Cardiac septum (tissue), 1 donor: Measurements from ENCODE around the gene NFIC. TPM values are rescaled to one million over a fixed set of nuclear protein-coding genes. Genes with fewer than 3 reads are reported as not detected.
"Not testable (repeated sequence)": the region's sequence is repeated elsewhere in the genome, so short reads cannot be mapped to it uniquely, and the experiment has no call there.

Experiments used
- DNase-seq: peaks from one replicate; pipeline ENCODE4 v3.0.0-alpha.2; 2020; ENCODE audit warnings: low spot score
- intact Hi-C: fragments of 100-400 bp; cut with DNase I; formaldehyde crosslinking; loops from one replicate; pipeline ENCODE4 v1.14.0; 2022
- total RNA-seq: library from RNA; stranded (reverse); fragmentation: NEBNext Ultra II Directional; extraction: Animal tissue kit (Norgen Biotek cat#: 25700); gene quantifications from one replicate; pipeline ENCODE4 v1.2.1, GENCODE V29; 2021
- donor health status: DM: no; HTN: no; CAD: no.

The NFIC gene
- total RNA-seq, 1 donor from 2014 or later = 178 TPM

DNA sequence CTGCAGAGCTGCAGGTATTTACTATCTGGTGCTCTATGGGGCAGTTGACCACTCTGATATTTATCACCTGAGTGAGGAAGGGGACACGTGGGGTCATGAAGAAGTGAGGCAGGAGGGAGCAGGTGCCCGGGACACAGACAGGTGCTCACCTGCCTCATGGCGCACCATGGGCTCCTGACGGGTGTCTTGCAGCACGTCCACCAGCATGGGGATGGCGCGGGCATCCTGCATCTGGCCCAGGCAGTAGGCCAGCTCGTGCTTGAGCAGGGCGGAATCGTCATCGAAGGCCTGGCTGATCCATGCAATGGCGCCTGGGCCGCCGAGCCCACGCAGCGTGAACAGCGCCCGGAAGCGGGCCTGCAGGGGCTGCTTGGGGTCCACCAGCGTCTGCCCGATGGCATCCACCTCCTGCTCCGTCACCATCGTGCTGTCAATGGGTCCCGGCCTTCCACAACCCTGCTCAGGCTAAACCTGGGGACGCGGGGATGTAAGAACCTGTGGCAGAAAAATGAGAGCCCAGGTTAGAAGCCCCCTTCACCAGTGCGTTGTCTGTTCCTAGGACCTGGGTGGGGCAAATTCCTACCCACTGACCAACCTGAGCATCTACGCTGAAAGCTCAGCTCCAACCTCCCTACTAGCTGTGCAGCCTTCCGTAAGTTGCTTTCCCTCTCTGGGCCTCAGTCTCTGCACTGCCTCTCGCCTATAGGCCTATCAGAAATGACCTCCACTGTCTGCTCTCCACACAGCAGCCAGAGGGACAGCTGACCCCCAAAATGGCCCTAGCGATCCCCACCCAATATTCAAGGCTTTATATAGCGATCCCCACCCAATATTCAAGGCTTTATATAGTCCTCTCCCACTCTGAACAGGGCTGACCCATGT, 130.2 kb downstream of the NFIC start:
- intact Hi-C loops = no loop called here
- DNase-seq = no peak

DNA sequence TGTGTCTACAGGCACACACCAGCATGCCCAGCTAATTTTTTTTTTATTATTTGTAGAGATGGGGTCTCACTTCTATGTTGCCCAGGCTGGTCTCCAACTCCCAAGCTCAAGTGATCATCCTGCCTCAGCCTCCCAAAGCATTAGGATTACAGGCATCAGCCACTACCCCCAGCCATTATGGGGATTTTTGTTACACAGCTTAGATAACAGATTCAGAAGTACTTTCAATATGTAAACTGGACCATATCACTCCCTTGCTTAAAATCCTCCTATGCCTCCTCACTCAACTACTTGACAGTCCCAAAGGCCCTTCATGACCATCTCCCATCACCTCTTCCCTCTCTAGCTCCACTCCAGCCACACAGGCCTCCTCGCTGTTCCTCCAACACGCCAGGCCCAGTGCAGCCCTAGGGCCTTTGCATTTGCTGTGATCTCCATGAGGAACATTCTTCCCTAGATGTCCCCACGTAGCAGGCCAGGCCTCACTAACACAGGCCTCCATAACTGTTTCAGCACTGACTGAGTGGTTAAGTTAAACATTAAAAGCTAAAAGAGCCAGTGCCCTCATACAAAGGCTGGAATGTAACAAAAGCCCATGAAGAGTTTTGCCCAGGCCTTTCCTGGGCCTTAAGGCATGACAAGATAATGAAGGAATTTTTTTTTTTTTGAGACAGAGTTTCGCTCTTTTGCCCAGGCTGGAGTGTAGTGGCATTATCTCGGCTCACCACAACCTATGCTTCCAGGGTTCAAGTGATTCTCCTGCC, 131.6 kb downstream of the NFIC start:
- no peak for DNase-seq
- intact Hi-C loops = no loop called here

DNA sequence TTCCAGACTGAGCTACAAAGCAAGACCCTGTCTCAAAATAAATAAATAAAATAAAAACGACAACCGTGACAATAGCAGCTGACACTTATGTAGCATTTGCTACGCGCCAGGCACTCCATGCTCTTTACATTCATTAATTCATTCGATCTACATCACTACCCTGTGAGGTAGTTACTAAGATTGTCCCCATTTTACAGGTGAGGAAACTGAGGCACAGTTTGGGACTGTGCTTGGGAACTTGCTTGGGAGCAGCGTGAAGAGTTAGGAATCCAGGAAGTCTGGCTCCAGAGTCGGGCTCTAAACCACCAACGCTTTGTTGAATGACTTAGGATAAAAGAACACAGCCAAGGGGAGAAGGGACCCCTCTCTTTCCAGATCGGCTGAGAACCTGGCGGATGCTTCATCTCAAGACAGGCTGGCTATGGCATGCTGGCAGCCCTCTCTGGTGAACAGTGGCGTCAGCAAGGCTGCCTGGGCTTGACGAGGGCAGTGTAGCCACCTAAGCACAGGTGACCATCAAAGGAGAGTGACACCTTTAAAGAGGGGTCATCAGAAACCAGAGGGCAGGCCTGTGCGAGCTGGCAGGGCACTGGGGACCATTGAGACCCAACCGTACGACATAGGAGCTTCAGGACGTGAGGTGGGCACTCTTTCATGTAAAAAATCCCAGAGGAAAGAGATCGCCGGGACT, 133.5 kb downstream of the NFIC start:
- intact Hi-C loops = no loop called here
- DNase-seq = no peak

DNA sequence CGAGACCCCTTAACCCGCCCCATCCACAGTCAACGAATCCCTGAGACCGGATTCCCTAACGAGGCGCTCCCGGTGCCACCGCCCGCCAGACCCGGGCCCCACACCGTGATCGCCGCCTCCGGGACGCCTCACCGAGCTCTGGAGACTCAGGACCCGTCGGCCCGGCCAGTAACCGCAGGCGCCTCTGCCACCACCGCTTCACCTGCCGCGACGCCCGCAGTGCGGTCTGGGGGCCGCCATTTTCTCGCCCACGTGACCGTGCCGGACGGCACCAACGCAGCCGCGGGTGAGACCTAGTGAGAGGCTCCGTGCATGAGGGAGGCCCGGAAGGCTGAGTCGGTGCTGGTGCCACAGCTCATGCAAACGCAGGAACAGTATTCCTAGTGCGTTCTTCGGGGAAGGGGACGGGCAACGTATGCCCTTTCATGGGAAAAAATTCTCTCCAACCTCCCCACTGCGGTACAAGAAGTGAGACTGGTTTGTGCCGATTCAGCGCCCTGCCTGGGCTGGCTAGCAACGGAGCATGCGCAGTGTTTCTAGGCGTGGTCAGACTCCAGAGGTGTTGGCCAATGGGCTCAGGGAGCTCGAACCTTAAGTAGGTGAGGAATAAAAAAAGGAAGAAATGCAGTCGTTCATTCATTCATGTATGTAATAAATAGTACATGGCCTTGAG, 134.2 kb downstream of the NFIC start, which contains the start of gene DOHH:
Gene DOHH, minus strand, starts transcription at position 246 of the 673 bp plus-strand sequence. CDS start 3,860 bp downstream, outside the sequence.
- DNase-seq = peak; percentile 98
- intact Hi-C loops = no loop called here

DNA sequence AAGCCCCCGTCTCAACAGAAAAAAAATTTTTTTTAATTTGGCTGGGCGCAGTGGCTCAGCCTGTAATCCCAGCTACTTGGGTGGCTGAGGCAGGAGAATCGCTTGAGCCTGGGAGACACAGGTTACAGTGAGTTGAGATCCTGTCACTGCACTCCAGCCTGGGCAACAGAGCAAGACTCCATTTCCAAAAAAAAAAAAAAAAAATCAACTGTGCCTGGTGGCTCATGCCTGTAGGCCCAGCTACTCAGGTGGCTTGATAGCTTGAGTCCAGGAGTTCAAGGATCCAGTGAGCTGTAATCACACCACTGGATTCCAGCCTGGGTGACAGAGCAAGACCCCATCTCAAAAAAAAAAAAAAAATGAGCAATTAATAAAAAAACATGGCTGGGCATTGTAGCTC, 135.4 kb downstream of the NFIC start:
- DNase-seq = no peak
- intact Hi-C loops = no loop called here

DNA sequence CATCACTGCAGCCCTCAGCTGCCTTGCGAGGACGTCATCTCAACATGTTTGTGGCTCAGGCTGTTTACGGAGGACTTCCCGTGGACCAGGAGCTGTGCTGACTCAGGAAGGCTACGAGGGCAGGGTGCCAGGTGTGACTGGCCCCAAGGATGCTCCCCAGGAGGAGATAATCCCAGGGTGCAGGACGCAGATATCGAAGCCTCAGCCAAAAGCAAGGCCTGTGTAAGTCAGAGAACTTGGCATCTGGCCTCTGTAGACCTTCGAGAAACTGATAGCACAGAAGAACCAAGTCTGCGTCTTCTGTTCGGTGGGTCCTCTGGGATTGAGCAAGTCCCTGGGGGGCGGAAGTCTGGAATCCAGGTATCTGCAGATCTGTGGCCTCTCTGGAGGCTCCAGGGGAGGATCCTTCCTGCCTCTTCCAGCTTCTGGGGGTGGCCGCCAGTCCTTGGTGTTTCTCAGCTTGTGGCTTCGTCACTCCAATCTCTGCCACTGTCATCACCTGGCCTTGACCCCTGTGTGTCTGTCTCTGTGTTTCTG, 136.7 kb downstream of the NFIC start:
- intact Hi-C loops = no loop called here
- DNase-seq = no peak

DNA sequence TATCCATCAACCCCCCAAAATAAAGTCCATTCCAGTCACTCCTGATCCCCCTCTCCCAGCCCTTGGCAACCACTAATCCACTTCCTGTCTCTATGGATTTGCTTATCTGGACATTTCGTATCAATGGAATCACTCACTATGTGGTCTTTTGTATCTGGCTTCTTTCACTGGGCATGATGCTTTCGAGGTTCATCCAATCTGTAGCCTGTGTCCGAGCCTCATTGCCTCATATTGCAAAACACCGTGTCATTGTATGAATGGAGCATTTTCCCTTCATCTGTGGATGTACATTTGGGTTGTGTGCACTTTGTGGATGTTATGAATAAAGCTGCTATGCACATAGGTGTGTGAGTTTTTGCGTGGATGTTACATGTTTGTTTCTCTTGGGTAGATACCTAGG, 138.4 kb downstream of the NFIC start:
- no peak for DNase-seq
- intact Hi-C loops = loop anchor here (5.0 kb wide), 1 partner anchor 68 kb away; the partner anchor contains the start of gene HMG20B

DNA sequence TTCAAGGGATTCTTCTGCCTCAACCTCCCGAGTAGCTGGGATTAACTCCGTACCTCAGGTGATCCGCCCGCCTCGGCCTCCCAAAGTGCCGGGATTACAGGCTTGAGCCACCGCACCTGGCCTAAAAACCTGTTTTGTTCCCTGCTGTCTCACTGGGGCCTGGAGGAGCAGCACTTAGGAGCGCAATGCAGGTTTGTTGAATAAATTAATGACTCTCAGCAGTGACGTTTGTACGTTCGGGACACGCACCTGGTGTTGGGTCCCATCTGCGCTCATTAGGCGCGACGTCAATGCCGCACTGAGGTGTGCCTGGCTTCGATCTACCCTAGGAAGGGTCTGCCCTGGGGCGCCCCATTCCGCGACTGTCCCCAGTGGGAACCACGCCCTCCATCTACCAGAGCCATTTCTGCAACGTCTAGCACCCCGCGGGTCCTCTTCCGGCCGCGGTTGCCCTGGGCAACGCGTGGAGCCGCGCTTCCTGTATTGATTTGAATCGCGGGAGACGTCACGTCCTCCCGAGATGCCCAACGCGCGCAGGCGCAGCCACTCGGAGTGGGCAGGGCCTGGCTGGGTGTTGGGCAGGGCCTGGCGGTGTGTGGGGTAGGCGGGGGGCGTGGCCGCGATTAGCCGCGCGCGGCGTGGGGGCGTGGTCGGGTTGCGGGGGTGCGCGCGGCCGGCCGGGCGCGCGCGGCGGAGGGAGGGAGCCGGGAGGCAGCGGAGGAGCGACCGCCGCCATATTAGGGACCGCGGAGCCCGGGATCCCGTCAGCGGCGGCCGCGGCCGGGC, 139.4 kb downstream of the NFIC start, which contains the start of gene FZR1:
Gene FZR1, plus strand, starts transcription at position 714 of the 786 bp plus-strand sequence. CDS start 16,679 bp downstream, outside the sequence.
- peak; percentile 100 for DNase-seq

DNA sequence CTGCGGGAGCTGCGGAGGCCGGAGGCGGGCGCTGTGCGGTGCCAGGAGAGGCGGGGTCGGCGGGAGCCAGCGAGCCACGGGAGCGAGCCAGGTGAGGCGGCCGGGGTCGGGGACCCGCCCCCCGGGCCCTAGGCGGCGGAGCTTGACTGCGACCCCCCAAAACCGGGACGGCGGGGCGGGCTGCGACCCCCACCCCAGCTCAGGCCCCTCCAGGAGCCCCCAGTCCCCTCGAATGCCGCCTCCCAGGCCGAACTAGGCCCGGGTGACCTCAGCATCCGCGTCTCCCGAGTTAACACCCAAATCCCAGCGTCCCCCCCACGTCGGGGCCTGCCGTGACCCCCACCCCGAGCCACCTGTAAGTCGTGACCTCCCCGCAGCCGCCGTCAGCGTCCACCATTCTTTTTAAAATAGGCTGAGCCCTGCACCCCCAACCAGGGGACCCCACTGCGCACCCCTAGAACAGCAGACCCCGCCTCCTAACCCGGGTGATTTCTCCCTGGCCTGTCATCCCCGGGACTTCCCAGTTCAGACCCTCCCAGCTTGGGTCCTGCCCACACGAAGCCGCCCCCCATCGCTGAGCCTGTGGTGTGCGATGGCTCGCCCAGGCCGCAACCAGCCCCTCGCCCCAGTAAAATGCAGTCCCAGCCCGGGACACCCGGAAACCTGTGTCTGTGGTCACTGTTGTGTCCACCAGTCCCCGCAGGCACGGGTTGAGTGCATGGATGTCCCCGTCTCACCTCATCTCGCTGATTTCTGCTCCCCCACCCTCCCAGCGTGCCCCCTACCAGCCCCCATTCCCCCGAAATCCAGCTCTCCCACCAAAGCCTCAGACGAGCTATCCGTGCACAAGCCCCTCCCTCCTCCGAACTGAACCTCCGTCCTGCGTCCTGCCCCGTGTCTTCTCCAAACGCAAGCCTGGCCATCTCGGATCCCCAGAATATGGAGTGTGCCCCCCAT, 140.3 kb downstream of the NFIC start:
- no peak for DNase-seq
- intact Hi-C loops = loop anchor here (5.0 kb wide), 1 partner anchor 66 kb away; the partner anchor contains the start of gene HMG20B

More for the DNA sequence above, 139.4 kb downstream of the NFIC start, which contains the start of gene FZR1:
- intact Hi-C loops = loop anchor here (5.0 kb wide), 1 partner anchor 67 kb away; the partner anchor contains the start of gene HMG20B

DNA sequence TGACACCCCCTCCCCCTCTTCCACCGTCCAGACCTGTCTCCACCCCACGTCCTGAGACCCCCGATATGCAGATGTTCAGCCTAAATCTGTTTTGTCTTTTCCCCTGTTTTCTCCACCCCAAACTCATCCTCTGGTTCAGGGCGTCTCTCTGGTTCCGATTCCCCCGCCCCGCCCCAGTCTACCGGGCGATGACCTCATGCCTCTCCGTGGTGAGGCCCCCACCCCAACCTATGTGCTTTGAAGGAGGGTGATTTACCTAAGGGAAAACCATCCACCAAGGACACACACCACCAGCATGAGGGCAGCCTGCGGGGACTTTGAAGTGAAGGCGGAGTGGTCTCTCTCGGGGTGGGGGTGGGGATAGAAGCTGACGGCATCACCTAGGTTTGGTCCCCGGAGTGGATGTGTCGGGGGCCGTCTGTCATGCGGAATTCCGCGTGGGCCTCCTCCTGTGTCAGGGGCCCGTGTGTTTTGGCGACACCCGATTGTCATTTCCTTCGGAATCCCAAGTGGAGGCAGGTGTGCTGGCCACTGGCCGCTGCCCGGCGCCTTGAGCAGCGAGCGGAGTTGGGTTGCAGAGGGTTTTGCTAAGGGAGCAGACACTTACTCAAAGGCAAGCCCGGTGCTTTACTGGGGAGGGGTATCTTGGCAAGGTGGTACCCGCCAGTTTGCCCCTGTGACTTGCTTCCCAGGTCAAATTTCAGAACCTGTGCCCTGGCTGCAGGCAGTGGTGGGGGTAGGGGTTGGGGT, 141.2 kb downstream of the NFIC start:
- intact Hi-C loops = loop anchor here (5.0 kb wide), 1 partner anchor 65 kb away; the partner anchor contains the start of gene HMG20B
- DNase-seq = no peak

DNA sequence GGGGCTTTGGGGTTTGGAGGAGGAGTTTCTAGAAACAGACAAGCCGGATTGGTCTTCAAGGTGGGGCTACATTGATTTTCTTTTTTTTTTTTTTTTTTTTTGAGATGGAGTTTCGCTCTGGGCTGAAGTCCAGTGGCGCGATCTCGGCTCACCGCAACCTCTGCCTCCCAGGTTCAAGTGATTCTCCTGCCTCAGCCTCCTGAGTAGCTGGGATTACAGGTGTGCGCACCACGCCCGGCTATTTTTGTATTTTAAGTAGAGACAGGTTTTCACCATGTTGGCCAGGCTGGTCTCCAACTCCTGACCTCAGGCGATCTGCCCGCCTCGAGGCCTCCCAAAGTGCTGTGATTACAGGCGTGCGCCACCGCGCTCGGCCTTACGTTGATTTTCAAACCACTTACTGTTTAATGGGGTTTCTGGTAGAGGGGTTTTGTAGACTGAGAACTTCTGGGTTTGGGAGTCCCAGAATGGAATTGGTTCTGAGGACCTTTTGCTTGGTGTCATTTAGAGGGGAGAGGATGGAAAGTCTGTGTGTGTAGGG, 141.8 kb downstream of the NFIC start:
- not testable (repeated sequence) for DNase-seq
- intact Hi-C loops = loop anchor here (5.0 kb wide), 1 partner anchor 64 kb away; the partner anchor contains the start of gene HMG20B

DNA sequence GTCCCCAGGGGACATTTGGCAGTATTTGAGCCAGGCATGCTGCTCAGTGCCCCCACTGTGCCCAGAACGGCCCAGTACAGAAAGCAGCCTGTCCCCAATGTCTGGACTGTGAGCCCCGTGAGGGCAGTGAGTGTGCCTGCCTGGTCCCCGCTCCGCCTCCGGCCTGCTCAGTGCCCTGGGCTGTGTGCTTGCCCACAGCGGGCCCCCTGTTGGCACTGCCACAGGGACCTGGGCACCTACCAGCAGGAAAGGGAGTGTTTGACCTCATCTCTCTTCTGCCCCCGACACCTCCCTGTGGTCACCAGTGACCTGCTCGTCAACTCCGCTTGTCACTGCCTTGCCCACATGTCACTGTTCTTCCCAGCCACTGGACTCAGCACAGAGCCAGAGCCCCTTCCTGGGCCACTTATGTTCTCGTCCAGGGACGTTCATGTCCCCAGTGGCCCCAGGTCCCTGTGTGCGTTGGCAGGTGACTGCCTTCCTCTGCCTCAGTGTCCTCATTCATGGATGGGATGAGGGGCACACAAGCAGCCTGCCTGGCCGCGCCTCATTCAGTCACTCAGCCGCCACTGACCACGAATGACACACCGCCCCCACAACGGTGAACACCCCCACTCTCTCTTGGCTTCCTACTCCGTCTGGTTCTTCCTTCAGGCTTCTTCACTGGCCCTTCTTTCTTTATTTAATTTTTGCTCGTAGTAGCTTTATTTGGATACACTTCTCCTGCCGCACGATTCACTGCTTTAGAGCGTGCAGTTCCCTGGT, 142.6 kb downstream of the NFIC start:
- intact Hi-C loops = loop anchor here (5.0 kb wide), 1 partner anchor 63 kb away; the partner anchor contains the start of gene HMG20B
- no peak for DNase-seq

DNA sequence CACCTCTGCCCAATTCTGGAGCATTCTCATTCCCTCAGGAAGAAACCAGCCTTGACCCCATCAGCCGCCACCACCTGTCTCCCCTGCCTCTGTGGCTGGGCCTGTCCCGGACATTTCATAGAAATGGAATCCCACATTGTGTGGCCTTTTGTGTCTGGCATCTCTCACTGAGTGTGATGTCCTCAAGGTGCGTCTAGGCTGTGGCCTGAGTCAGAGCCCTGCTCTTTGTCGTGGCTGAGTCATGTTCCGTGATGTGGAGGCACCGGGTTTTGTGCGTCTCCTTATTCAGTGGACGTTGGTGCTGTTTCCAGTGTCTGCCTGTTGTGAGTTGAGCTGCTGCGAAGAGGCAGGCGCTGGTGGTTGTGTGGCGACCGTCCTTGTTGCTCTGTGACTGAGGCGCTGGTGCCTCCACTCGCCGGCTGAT, 143.2 kb downstream of the NFIC start:
- intact Hi-C loops = loop anchor here (5.0 kb wide), 1 partner anchor 63 kb away; the partner anchor contains the start of gene HMG20B
- no peak for DNase-seq

DNA sequence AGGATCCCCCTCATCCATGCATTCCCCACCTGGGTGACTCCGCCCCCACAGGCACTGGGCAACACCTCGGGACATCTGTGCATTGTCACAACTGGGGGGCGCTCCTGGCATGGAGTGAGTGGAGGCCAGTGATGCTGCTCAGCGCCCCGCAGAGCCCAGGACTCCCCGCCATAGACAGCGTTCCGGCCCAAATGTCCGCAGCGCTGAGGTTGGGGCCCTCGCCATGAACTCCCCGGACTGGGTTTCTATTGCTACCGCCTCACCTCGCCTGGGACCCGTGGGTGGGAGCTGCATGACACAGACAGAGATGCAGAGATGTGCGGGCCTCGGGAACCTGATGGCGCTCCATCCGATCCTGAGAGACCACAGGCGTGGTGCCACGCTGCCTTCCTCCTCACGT, 144.3 kb downstream of the NFIC start:
- intact Hi-C loops = no loop called here
- DNase-seq = no peak
